ENCODE measurements around the gene SH3GL1.
A peak's percentile ranks its signal among the peaks of the same experiment; 100 is the strongest.

Gene SH3GL1

DNA sequence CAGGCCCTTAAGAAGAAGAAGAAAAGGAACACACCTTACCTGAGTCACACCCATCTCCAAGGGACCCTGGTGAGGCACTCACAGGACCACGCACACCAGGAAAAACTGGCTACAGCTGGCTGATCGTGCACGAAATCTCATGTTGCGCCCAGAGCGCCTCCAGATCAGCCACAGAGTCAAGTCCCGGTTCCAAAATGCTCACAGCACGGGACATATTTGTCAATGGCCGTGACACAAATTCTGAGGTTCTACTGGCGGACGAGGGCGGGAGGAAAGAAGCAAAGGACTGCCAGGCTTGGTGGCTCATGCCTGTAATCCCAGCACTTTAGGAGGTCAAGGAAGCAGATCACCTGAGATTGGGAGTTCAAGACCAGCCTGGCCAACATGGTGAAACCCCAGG is 21.5 kb downstream of the SH3GL1 start:
- Mint-ChIP-seq H3K9me3 (no peaks in the 10 kb centered on the region), H3K27ac (peak overlapping the region; percentile 87), H3K4me3 (peak overlapping the region; percentile 12), H3K27me3 (no peaks in the 10 kb centered on the region), H3K36me3 (ENCODE audit: low read depth) (peaks cover 30% of the 10 kb centered on the region), H3K4me1 (ENCODE audit: low read depth) (peaks cover 65% of the 10 kb centered on the region)
- DNase-seq, result no peak

GRCh38 chr19:4376991-4377781 is 23.2 kb downstream of the SH3GL1 start:
- Mint-ChIP-seq H3K36me3 (ENCODE audit: low read depth) (peaks cover 30% of the 10 kb centered on the region), H3K4me3 (no peak overlapping the region), H3K27ac (peak overlapping the region; percentile 70), H3K27me3 (no peaks in the 10 kb centered on the region), H3K4me1 (ENCODE audit: low read depth) (peaks cover 59% of the 10 kb centered on the region), H3K9me3 (no peaks in the 10 kb centered on the region)
- DNase-seq, result no peak

DNA sequence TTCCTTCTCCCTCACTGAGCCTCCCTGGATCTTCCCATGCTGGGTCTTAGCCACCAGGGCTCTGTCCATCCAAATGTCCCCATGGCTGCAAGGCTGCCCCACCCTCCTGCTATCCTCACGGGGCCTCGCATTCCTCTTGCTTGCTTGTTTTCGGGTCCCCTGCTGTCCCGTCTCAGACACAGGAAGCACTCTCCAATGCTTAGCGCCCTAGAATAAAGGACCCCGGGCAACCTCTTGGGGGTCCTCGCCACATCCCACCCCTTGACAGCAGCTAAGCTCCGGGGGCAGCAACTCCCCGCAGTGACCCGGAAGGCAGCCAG is 23.7 kb downstream of the SH3GL1 start:
- Mint-ChIP-seq H3K4me1 (ENCODE audit: low read depth) (peaks cover 60% of the 10 kb centered on the region), H3K4me3 (no peak overlapping the region), H3K27me3 (no peaks in the 10 kb centered on the region), H3K27ac (peak overlapping the region; percentile 70), H3K9me3 (no peaks in the 10 kb centered on the region), H3K36me3 (ENCODE audit: low read depth) (peaks cover 33% of the 10 kb centered on the region)
- DNase-seq, result no peak

- DNase-seq, result no peak
- Mint-ChIP-seq H3K4me3 (no peak overlapping the region), H3K27me3 (no peaks in the 10 kb centered on the region), H3K27ac (peak overlapping the region; percentile 70), H3K4me1 (ENCODE audit: low read depth) (peaks cover 64% of the 10 kb centered on the region), H3K36me3 (ENCODE audit: low read depth) (peaks cover 37% of the 10 kb centered on the region), H3K9me3 (no peaks in the 10 kb centered on the region)
Measured at GRCh38 chr19:4376028-4376670, 24.2 kb downstream of the SH3GL1 start.

DNA sequence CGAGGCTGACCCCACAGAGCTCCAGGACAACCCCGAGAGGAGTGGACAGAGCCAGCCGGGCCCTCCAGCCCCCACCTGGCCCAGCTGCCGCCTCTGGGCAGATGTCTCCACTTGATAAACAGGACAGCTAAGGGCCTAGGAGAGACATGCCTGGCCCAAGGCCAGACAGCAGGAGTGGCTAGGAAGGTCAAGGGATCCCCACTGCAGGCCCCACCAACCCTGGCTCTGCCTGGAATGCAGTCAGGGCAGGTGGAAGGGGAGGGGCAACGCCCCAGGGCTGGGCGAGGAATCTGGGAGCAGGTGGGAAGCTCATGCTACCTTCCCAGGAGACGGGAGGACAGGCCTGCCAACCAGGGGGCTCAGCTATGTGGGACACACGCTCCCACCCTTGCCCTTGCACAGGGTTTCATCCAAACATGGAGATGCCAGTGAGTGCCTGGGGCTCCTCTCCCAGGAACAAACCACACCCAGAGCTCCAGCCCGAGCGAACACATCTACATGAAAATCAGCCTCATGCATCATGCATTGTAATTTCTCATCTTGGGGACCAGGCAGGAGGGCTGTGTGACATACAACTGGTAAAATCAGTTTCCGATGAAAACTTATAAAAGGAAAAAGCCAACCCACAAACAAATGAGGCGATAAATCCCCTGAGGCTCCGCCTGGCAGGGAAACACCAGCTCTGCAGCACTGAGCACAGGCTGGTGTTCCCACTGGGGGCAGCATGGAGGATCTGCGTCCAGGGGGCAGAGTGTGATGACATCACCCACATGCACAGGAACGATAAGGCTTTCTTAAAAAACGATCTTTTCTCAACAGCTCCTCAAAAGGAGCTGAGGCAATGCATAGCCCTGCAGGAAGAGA is 25.0 kb downstream of the SH3GL1 start:
- Mint-ChIP-seq H3K36me3 (ENCODE audit: low read depth) (peaks cover 42% of the 10 kb centered on the region), H3K27ac (peak overlapping the region; percentile 70), H3K4me1 (ENCODE audit: low read depth) (peaks cover 65% of the 10 kb centered on the region)

DNA sequence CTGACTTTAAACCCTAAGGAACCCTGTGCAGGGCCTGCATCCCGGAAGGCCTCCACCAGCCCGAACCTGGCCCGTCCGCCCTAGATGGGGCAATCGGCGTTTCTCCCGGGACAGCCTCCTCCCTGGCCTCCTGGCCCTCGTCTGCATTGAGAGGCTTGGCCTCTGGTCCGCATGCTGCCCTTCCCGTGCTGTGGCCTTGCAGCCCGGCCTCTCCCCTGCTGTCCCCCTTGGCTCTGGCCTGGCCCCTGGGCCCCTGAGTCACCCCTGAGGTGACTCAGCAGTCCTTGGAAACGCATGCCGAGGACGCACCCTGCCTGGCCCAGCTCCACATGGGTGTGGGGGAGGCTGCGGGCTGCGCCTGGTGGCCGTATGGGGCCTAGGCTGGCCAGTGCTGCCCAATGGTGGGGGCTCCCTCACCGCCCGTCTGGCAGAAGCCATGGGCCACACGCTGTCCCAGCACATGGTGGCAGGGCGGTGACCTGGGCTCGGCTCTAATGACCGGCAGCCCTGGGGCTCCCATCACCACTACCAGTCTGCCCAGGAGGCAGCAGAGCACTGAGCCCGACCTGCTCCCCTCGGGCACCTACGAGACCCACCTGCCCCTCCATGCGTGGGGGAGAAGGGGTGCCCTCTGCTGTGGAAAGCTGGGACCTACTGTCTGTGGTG is 25.7 kb downstream of the SH3GL1 start:
- H3K27ac Mint-ChIP-seq, result no peak overlapping the region
- peaks cover 65% of the 10 kb centered on the region for H3K4me1 Mint-ChIP-seq (ENCODE audit: low read depth)
- no peaks in the 10 kb centered on the region for H3K9me3 Mint-ChIP-seq
- H3K4me3 Mint-ChIP-seq, result no peak overlapping the region
- H3K27me3 Mint-ChIP-seq, result no peaks in the 10 kb centered on the region
- DNase-seq, result no peak
- H3K36me3 Mint-ChIP-seq (ENCODE audit: low read depth), result peaks cover 42% of the 10 kb centered on the region

More for the DNA sequence above, 25.0 kb downstream of the SH3GL1 start:
- no peak for DNase-seq
- H3K27me3 Mint-ChIP-seq, result no peaks in the 10 kb centered on the region
- H3K4me3 Mint-ChIP-seq, result no peak overlapping the region
- H3K9me3 Mint-ChIP-seq, result no peaks in the 10 kb centered on the region

GRCh38 chr19:4373601-4374497 is 26.5 kb downstream of the SH3GL1 start:
- no peak for DNase-seq
- H3K27me3 Mint-ChIP-seq, result no peaks in the 10 kb centered on the region
- H3K4me1 Mint-ChIP-seq (ENCODE audit: low read depth), result peaks cover 63% of the 10 kb centered on the region
- H3K27ac Mint-ChIP-seq, result peak overlapping the region; percentile 74
- no peak overlapping the region for H3K4me3 Mint-ChIP-seq
- peaks cover 38% of the 10 kb centered on the region for H3K36me3 Mint-ChIP-seq (ENCODE audit: low read depth)
- H3K9me3 Mint-ChIP-seq, result no peaks in the 10 kb centered on the region

- H3K9me3 Mint-ChIP-seq, result no peaks in the 10 kb centered on the region
- peaks cover 69% of the 10 kb centered on the region for H3K4me1 Mint-ChIP-seq (ENCODE audit: low read depth)
- H3K36me3 Mint-ChIP-seq (ENCODE audit: low read depth), result peaks cover 36% of the 10 kb centered on the region
- H3K27ac Mint-ChIP-seq, result peak overlapping the region; percentile 66
- no peak overlapping the region for H3K4me3 Mint-ChIP-seq
- H3K27me3 Mint-ChIP-seq, result no peaks in the 10 kb centered on the region
- no peak for DNase-seq
Measured at GRCh38 chr19:4373013-4373367, 27.4 kb downstream of the SH3GL1 start.

DNA sequence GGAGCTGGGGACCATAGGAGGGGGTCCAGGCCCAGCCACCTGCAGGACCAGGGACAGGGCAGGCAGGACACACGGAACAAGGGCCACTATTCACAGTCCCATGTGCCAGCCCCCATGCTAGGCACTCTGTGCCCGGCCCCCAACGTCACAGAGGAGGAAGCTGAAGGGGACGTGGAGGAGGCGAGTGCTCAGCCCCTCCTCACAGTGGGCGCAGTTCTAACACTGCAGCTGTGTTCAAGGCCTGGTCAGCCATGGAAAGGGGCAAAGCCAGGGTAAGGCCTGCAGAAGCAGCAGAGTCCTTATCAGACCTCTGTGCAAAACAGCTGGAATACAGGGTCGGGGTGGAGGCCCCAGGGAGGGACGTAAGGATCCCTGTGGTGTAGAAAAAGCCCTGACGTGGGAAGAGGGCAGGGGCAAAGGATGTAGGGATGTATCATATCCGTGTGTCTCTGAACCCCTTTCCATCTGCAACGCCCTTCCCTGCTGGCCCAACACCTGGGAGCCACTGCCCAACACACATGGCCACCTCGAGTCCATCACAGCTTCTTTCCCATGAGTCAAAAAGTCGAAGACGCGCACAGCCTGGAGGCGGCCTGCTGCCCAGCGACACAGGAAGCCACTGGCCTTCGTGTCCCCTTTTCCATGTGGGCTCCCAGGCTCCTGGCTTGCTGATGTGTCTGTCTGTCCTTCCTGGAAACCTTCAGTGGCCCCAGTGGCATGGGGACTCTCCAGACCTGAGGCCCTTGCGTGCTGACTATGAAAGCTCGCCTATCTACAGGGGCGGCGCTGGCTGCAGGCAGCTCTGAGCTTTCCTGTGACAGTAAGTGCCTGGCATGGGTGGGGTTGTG is 28.0 kb downstream of the SH3GL1 start:
- no peaks in the 10 kb centered on the region for H3K9me3 Mint-ChIP-seq
- peaks cover 71% of the 10 kb centered on the region for H3K4me1 Mint-ChIP-seq (ENCODE audit: low read depth)
- H3K27ac Mint-ChIP-seq, result peak overlapping the region; percentile 66

GRCh38 chr19:4371247-4372164 is 28.8 kb downstream of the SH3GL1 start:
- Mint-ChIP-seq H3K4me3 (no peak overlapping the region), H3K27ac (peak overlapping the region; percentile 97), H3K27me3 (no peaks in the 10 kb centered on the region), H3K36me3 (ENCODE audit: low read depth) (peaks cover 42% of the 10 kb centered on the region), H3K4me1 (ENCODE audit: low read depth) (peaks cover 64% of the 10 kb centered on the region), H3K9me3 (no peaks in the 10 kb centered on the region)
- DNase-seq, result no peak

More for the DNA sequence above, 28.0 kb downstream of the SH3GL1 start:
- Mint-ChIP-seq H3K27me3 (no peaks in the 10 kb centered on the region), H3K36me3 (ENCODE audit: low read depth) (peaks cover 39% of the 10 kb centered on the region), H3K4me3 (no peak overlapping the region)
- DNase-seq, result no peak

- Mint-ChIP-seq H3K9me3 (no peaks in the 10 kb centered on the region), H3K4me3 (peak overlapping the region; percentile 75), H3K27ac (peak overlapping the region; percentile 97), H3K4me1 (ENCODE audit: low read depth) (peaks cover 54% of the 10 kb centered on the region), H3K36me3 (ENCODE audit: low read depth) (peaks cover 44% of the 10 kb centered on the region), H3K27me3 (no peaks in the 10 kb centered on the region)
- no peak for DNase-seq
Measured at GRCh38 chr19:4370418-4371041, 29.8 kb downstream of the SH3GL1 start.

DNA sequence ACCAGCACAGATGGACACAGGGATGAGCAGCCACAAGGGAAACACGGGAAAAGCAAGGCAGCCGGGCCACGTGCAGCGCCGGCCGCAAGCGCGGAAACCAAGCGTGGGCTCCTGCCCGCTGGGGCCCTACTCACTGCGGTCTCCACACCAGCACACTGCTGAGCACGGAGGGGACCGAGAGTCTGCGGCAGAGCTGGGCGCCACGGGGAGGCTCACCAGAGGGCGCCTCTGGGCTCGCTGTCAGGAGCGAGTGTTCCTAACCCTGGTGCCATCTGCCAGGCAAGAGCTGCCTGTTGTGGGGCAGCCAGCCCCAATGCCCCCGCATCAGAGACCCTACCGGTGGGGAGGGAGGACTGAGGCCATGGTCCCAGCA is 30.5 kb downstream of the SH3GL1 start:
- no peaks in the 10 kb centered on the region for H3K9me3 Mint-ChIP-seq
- H3K4me3 Mint-ChIP-seq, result peak overlapping the region; percentile 75
- H3K27me3 Mint-ChIP-seq, result no peaks in the 10 kb centered on the region
- H3K36me3 Mint-ChIP-seq (ENCODE audit: low read depth), result peaks cover 51% of the 10 kb centered on the region
- peaks cover 52% of the 10 kb centered on the region for H3K4me1 Mint-ChIP-seq (ENCODE audit: low read depth)
- peak; percentile 84 for DNase-seq
- peak overlapping the region; percentile 97 for H3K27ac Mint-ChIP-seq
